Measurements from ENCODE around the gene AHNAK.
"Not testable (repeated sequence)": the region's sequence is repeated elsewhere in the genome, so short reads cannot be mapped to it uniquely, and the experiment has no call there.

- not testable (repeated sequence) for TF ChIP-seq CTCF, POLR2A, EP300 (IDR thresholded peaks at IDR 0.05)
Measured at GRCh38 chr11:62561677-62562230, 15.1 kb upstream of the AHNAK start.

Measured in ovary (tissue), 3 donors.